IPS-15b (cell line): ENCODE data around the gene OR8U1.
"Not testable (repeated sequence)": the region's sequence is repeated elsewhere in the genome, so short reads cannot be mapped to it uniquely, and the experiment has no call there.

Experiments
- H3K27me3 ChIP-seq: one replicate; pipeline ENCODE4 v1.6.1; 2013; ENCODE audit warnings: low read length; ENCODE audit not compliant: control insufficient read depth, insufficient read depth
- H3K36me3 ChIP-seq: one replicate; pipeline ENCODE4 v1.6.1; 2013; ENCODE audit warnings: low read length; ENCODE audit not compliant: control insufficient read depth, insufficient read depth
- H3K4me1 ChIP-seq: one replicate; pipeline ENCODE4 v1.6.1; 2013; ENCODE audit warnings: mild to moderate bottlenecking, low read length; ENCODE audit not compliant: control insufficient read depth, insufficient read depth
- H3K4me3 ChIP-seq: one replicate; pipeline ENCODE4 v1.5.1; 2013; ENCODE audit warnings: low read depth, low read length
- H3K9ac ChIP-seq: one replicate; pipeline ENCODE4 v1.6.1; 2013; ENCODE audit warnings: low read depth, mild to moderate bottlenecking, low read length
- H3K9me3 ChIP-seq: one replicate; pipeline ENCODE4 v1.6.1; 2013; ENCODE audit warnings: mild to moderate bottlenecking, low read length; ENCODE audit not compliant: control insufficient read depth, insufficient read depth

OR8U1 gene

DNA sequence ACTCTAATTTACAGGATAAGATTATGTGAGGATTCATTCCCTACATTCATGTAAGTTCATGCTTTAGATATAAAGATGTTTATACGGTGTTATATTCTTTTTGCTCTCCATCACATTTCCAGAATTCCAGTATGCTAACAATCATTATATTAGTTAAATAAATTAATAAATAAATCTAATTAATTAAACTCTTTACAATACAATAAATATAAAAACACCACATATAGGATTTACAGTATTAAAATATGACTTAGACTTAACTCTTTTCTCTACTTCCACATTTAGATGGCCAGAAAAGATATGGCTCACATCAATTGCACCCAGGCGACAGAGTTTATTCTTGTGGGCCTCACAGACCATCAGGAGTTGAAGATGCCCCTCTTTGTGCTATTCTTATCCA lies at the start of gene OR8U1:
Gene OR8U1, plus strand, starts transcription at position 301 of the 400 bp plus-strand sequence. Its CDS starts 0 bp downstream, at position 301.
- Histone ChIP-seq H3K36me3 (no peaks in the 10 kb centered on the region), H3K4me1 (no peaks in the 10 kb centered on the region)

DNA sequence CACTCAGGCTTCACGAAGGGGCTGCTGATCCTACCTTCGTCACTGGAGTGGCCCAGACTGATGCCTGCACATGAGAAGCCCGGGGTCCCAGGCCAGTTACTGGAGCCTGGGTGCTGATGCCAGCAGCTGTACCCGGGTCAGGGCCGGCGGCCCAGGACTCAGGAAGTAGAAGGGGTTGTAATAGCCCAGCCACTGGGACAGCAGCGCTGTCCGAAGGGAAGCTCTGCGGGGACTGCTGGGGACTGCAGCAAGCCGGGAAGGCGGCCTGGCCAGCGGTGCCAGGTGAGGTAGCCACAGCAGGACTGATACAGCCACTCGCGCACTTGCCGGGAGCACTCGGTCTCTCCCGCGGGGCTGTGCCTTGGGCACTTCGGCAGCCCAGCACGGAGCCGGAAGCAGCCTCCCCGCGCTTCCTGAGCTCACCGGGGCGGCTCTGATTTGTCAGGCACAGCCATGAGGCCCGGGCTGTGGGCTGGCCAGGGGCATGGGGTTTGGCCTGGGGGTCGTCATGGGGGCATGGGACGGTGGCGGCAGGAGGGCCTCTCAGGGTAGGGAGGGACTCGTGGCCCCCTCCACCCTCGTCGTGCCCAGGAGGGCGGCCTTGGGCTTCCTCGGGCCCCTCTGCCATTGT lies 43.4 kb upstream of the OR8U1 start:
- H3K27me3 ChIP-seq: no peaks in the 10 kb centered on the region
- no peaks in the 10 kb centered on the region for H3K36me3 ChIP-seq
- H3K4me3 ChIP-seq: no peak overlapping the region
- no peaks in the 10 kb centered on the region for H3K4me1 ChIP-seq
- H3K9me3 ChIP-seq: no peaks in the 10 kb centered on the region
- H3K9ac ChIP-seq: no peak overlapping the region

More for the DNA sequence above, at the start of gene OR8U1:
- H3K4me3 ChIP-seq: no peak within 1 kb of the TSS
- H3K27me3 ChIP-seq: no peaks in the 10 kb centered on the region
- H3K9ac ChIP-seq: no peak within 1 kb of the TSS
- no peaks in the 10 kb centered on the region for H3K9me3 ChIP-seq

DNA sequence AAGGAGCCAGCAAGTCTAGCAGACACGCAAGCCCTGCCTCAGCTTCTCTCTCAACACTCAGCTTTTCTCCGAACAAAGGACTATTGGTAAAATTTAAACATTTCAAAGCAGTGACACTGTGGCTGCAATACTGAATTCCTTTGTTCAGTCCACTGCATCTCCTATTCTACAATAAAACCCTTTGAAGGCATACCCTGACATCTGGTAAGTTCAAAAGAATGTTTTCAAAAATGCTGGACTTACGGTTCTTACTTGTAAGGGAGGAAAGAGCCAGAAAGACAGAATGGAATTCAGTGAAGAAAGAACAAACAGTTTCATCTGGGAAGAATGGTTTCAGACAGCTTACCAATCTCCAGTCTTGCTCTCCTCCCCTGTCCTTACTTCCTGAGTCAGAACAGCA lies 42.3 kb upstream of the OR8U1 start:
- Histone ChIP-seq H3K9ac (no peak overlapping the region), H3K4me1 (no peaks in the 10 kb centered on the region), H3K9me3 (no peaks in the 10 kb centered on the region), H3K27me3 (no peaks in the 10 kb centered on the region), H3K36me3 (no peaks in the 10 kb centered on the region), H3K4me3 (no peak overlapping the region)

DNA sequence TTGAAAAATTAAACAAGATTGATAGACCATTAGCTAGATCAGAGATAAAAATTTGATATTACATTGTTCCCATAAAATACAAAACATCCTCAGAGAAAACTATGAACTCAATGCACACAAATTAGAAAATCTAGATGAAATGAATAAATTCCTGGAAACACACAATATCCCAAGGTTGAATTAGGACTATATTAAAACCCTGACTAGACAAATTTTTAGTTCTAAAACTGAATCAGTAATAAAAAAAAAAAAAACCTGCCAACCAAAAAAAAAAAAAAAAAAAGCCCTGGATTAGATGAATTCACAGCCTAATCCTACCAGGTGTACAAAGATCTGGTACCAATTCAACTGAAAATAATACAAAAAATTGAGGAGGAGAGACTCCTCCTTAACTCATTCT lies 35.1 kb upstream of the OR8U1 start:
- Histone ChIP-seq H3K9me3 (no peaks in the 10 kb centered on the region), H3K4me3 (no peak overlapping the region), H3K4me1 (no peaks in the 10 kb centered on the region), H3K27me3 (no peaks in the 10 kb centered on the region), H3K36me3 (no peaks in the 10 kb centered on the region), H3K9ac (no peak overlapping the region)

DNA sequence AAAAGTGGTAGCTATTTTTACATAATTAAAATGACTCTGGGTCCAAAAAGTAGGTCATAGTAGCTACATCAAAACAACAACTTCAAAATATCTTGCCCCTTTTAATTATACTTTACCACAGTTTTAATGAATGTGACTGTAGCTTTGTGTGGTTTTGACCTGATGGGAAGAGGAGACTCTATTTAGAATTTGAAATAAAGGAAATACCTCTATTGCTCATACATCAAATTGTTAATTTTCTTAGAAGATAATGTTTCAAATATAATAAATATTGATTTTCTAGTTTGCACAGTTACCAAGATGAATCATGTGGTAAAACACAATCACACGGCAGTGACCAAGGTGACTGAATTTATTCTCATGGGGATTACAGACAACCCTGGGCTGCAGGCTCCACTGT lies 29.7 kb upstream of the OR8U1 start, which contains the start of gene OR8K1:
Gene OR8K1, plus strand, starts transcription at position 301 of the 400 bp plus-strand sequence. Its CDS starts 0 bp downstream, at position 301.
- Histone ChIP-seq H3K9me3 (no peaks in the 10 kb centered on the region), H3K27me3 (no peaks in the 10 kb centered on the region), H3K9ac (no peak within 1 kb of the TSS), H3K36me3 (no peaks in the 10 kb centered on the region), H3K4me1 (no peaks in the 10 kb centered on the region), H3K4me3 (no peak within 1 kb of the TSS)

DNA sequence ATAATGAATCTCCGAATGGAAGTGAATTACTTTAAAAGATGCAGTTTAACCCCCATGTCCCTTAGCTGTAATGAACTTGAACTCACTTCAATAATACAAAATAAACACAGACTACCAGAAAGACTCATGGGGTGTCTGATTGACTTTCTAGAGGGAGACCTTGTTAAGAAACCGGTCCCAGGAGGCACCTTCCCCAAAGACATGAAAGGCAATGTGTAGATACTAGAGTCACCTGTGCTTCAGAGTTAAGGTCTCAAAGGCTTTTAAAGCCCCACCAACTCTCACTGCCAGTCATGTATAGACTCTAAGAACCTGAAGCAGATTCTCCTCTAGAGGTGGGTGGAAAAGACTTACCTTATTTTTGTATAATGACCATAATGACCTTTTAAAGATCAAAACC lies 21.4 kb upstream of the OR8U1 start, which contains the start of gene OR8J1:
Gene OR8J1, plus strand, starts transcription at position 301 of the 400 bp plus-strand sequence. CDS start 5,956 bp downstream, outside the sequence.
- Histone ChIP-seq H3K9me3 (no peaks in the 10 kb centered on the region), H3K4me1 (no peaks in the 10 kb centered on the region), H3K9ac (no peak within 1 kb of the TSS), H3K27me3 (no peaks in the 10 kb centered on the region), H3K4me3 (no peak within 1 kb of the TSS), H3K36me3 (no peaks in the 10 kb centered on the region)

DNA sequence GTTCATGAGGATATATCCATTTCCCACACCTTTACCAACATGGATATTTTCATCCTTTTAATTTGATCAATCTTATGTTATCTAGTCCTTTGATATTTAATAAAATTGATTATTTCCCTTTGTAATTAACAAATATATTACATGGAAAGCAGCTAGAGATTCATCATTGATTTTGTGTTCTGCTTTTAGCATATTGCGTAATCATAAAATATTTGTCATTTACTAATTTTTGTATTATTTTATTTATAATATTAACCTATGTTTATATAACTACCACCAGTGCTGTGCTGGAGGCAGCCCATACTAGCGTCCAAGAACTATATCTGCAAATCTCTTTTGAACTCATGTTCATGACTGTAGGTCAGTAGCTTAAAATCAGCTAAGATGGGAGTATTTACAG lies 4.7 kb downstream of the OR8U1 start:
- no peak overlapping the region for H3K9ac ChIP-seq
- H3K4me1 ChIP-seq: no peaks in the 10 kb centered on the region
- no peaks in the 10 kb centered on the region for H3K27me3 ChIP-seq

DNA sequence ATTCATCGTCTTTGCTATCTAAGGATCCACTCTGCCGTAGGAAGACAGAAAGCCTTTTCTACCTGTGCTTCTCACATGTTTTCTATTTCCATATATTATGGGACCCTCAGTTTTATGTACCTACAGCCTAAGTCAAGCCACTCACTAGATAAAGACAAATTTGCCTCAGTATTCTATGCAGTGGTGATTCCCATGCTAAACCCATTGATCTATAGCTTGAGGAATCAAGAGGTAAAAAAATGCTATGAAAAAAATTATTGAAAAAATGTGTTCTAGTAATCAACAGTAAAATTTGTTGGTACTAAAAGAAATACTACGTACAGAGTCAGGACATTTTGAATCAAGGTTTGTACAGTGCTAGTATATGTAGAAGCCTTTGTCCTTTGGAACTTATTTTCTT lies 19.0 kb downstream of the OR8U1 start:
- Histone ChIP-seq H3K4me1 (no peaks in the 10 kb centered on the region), H3K9ac (no peak overlapping the region), H3K27me3 (no peaks in the 10 kb centered on the region), H3K4me3 (no peak overlapping the region), H3K9me3 (no peaks in the 10 kb centered on the region), H3K36me3 (no peaks in the 10 kb centered on the region)

More for the DNA sequence above, 4.7 kb downstream of the OR8U1 start:
- Histone ChIP-seq H3K9me3 (no peaks in the 10 kb centered on the region), H3K36me3 (no peaks in the 10 kb centered on the region), H3K4me3 (no peak overlapping the region)

- no peaks in the 10 kb centered on the region for H3K36me3 ChIP-seq
- no peak overlapping the region for H3K4me3 ChIP-seq
- no peaks in the 10 kb centered on the region for H3K9me3 ChIP-seq
- H3K9ac ChIP-seq: no peak overlapping the region
- H3K27me3 ChIP-seq: no peaks in the 10 kb centered on the region
- no peaks in the 10 kb centered on the region for H3K4me1 ChIP-seq
Measured at GRCh38 chr11:56396047-56396446, 20.6 kb downstream of the OR8U1 start.

GRCh38 chr11:56401858-56402461 lies 26.5 kb downstream of the OR8U1 start:
- not testable (repeated sequence) for H3K4me1 ChIP-seq, H3K27me3 ChIP-seq, H3K9me3 ChIP-seq, H3K4me3 ChIP-seq, H3K36me3 ChIP-seq, H3K9ac ChIP-seq

GRCh38 chr11:56404393-56404792 lies 29.0 kb downstream of the OR8U1 start:
- no peaks in the 10 kb centered on the region for H3K27me3 ChIP-seq
- no peaks in the 10 kb centered on the region for H3K9me3 ChIP-seq
- H3K36me3 ChIP-seq: no peaks in the 10 kb centered on the region
- H3K4me1 ChIP-seq: no peaks in the 10 kb centered on the region
- H3K9ac ChIP-seq: no peak overlapping the region
- no peak overlapping the region for H3K4me3 ChIP-seq

- Histone ChIP-seq H3K4me3 (no peak overlapping the region), H3K9ac (no peak overlapping the region), H3K36me3 (no peaks in the 10 kb centered on the region), H3K4me1 (no peaks in the 10 kb centered on the region), H3K9me3 (no peaks in the 10 kb centered on the region), H3K27me3 (no peaks in the 10 kb centered on the region)
Measured at GRCh38 chr11:56410801-56411200, 35.4 kb downstream of the OR8U1 start.
